WERI-Rb-1 (cell line): ENCODE measurements around the gene KRT73.

Experiments
- DNase-seq: peaks from one replicate; pipeline ENCODE4 v3.0.0-alpha.2; 2020
- H3K27ac ChIP-seq: fragments of 250-450 bp; sonication (Bioruptor Pico); 2 replicates; pipeline ENCODE4 v1.5.1; 2020; ENCODE audit warnings: mild to moderate bottlenecking, moderate library complexity
- H3K27me3 ChIP-seq: fragments of 250-450 bp; sonication (Bioruptor Pico); 2 replicates; pipeline ENCODE4 v1.5.1; 2021; ENCODE audit warnings: mild to moderate bottlenecking, low read depth, moderate library complexity; ENCODE audit not compliant: insufficient read depth, severe bottlenecking
- H3K36me3 ChIP-seq: fragments of 250-450 bp; sonication (Bioruptor Pico); 2 replicates; pipeline ENCODE4 v1.5.1; 2020; ENCODE audit warnings: mild to moderate bottlenecking, moderate library complexity
- H3K4me3 ChIP-seq: 2 replicates; pipeline ENCODE4 v1.5.1; 2011; ENCODE audit warnings: low read depth, mild to moderate bottlenecking, control low read depth, low read length
- H3K9me3 ChIP-seq: fragments of 250-450 bp; sonication (Bioruptor Pico); 2 replicates; pipeline ENCODE4 v1.5.1; 2021; ENCODE audit warnings: mild to moderate bottlenecking, moderate library complexity; ENCODE audit not compliant: severe bottlenecking
- TF ChIP-seq, protein P1 (sequence below): IDR thresholded peaks from 2 replicates; pipeline ENCODE4 v1.5.1; 2011; ENCODE audit warnings: low read depth, mild to moderate bottlenecking, control low read depth, inconsistent platforms, low read length

KRT73 gene

DNA sequence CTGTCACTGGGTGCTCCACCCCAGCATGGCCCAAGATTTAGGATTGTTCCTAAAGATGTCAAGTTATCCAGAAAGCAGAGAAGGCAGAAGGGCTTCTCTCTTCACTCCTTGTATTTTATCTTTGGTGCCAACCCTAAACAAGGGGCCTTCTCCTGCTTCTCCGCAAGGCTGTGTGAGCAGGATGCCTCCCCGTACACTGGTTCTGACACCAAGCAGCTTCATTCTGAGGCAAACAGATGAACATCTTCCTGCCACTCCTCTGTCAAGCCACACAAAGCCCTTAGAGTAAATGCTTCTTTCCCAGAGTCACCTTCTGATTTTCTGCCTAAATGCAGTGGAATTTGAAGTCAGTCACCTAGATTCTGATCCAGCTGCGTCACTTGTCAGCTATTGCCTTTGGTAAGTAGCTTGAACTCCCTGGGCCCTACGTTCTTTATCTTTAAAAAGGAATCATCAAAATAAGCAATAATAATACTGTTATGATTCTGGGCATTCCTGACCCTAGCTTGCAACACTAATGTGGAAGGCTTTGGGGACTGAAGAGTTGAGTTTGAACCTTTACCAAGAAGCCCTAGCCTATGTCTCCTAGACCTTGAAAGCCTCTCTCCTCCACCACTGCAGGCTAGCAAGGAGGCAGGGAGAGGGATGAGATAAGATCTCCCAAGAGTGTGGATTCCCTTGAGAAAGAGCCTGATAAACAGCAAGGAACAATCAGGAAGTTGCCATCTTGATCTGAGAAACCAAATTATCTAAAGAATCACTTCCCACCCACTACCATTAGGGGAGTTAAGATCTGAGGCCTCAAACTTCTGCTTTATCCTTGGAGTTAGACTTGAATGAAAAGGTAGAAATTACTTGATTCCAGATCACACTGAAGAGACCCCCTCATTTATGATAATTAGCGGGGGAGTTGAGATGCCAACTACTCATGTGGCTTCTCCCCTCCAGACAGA, 5.7 kb downstream of the KRT73 start:
- Histone ChIP-seq H3K9me3 (no peaks in the 10 kb centered on the region), H3K27ac (no peak overlapping the region), H3K36me3 (no peaks in the 10 kb centered on the region), H3K4me3 (no peak overlapping the region), H3K27me3 (peaks cover 93% of the 10 kb centered on the region)
- TF ChIP-seq, protein P1, sequence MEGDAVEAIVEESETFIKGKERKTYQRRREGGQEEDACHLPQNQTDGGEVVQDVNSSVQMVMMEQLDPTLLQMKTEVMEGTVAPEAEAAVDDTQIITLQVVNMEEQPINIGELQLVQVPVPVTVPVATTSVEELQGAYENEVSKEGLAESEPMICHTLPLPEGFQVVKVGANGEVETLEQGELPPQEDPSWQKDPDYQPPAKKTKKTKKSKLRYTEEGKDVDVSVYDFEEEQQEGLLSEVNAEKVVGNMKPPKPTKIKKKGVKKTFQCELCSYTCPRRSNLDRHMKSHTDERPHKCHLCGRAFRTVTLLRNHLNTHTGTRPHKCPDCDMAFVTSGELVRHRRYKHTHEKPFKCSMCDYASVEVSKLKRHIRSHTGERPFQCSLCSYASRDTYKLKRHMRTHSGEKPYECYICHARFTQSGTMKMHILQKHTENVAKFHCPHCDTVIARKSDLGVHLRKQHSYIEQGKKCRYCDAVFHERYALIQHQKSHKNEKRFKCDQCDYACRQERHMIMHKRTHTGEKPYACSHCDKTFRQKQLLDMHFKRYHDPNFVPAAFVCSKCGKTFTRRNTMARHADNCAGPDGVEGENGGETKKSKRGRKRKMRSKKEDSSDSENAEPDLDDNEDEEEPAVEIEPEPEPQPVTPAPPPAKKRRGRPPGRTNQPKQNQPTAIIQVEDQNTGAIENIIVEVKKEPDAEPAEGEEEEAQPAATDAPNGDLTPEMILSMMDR, result no peak
- DNase-seq, result no peak

DNA sequence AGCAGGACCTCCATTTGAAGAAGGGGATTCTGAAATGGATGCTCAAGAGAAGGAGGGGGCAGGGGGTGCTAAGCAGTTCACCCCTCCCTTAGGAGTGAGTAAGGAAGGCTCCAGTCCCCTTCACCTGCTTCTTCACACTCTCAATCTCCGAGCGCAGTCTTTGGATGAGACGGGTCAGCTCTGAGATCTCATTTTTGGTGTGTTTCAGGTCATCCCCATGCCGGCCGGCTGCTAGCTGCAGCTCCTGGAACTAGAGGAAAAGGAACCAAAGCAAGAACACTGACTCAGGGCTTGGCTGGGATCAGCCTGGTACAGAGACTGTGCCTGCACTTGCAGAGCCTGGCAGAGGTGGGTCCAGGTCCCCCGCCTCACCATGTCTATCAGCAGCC, 7.3 kb downstream of the KRT73 start:
- no peak for DNase-seq
- H3K27me3 ChIP-seq, result peaks cover 90% of the 10 kb centered on the region
- no peaks in the 10 kb centered on the region for H3K9me3 ChIP-seq
- H3K36me3 ChIP-seq, result no peaks in the 10 kb centered on the region
- H3K27ac ChIP-seq, result no peak overlapping the region
- H3K4me3 ChIP-seq, result no peak overlapping the region
- TF ChIP-seq, protein P1, result no peak

DNA sequence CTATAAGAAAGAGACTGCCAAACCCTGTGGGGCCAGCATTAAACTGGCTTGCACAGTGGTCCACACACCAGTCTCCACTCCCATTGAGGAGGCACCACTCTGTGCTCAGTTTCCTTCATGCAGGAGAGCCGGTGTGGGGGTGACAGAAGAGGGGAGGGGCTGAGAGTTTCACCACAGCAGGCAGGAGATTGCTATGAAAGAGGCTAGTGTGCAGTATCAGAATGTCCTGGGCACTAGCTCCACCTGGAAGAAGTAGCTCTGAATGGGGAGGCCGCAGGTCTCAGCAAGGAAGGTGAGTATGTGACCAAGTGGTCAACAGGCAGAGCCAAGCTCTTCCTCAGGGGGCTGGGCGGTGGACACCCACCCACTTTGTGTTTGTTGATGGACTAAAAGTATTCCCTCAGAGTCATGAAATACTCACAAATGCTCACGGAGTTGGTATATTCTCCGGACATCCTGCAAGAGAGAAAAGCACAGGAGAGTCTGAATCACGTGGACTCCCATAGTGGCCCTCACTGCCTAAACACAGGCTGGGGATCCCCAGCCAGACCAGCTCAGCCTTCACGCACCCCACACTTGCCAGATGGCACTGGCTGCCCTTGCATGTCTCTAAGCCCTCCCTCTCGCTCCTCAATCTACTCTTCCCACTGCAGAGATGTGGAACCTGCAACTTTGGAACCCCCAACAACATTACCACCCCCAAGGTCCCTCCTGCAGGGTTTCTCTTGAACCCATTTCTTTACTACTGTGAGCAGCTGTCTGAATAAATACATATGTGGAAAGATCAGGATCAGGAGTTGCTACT, 9.3 kb downstream of the KRT73 start:
- peaks cover 85% of the 10 kb centered on the region for H3K27me3 ChIP-seq
- no peak overlapping the region for H3K4me3 ChIP-seq
- H3K9me3 ChIP-seq, result no peaks in the 10 kb centered on the region
- TF ChIP-seq, protein P1, result no peak
- no peaks in the 10 kb centered on the region for H3K36me3 ChIP-seq
- no peak overlapping the region for H3K27ac ChIP-seq
- DNase-seq, result no peak

DNA sequence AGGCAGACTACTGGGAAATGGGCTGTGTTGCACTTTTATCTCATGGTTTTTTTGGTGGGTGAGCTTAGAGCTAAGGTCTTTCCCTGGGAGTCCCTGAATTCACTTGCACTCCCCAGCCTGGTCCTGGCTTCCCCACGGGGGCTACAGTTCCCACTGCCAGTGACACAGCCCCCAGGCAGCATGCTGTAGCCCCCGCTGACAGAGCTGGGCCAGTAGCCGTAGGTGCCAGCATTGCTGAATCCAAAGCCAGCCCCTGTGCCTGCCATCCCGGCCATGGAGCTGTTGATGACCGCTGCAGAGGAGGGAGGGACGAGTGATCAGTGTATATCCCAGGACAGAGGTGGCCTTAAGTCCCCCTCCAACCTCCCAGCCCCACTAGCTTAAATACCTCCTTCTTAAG, 10.2 kb downstream of the KRT73 start:
- no peaks in the 10 kb centered on the region for H3K9me3 ChIP-seq
- no peak overlapping the region for H3K27ac ChIP-seq
- DNase-seq, result no peak
- TF ChIP-seq, protein P1, result no peak
- H3K4me3 ChIP-seq, result no peak overlapping the region
- peaks cover 81% of the 10 kb centered on the region for H3K27me3 ChIP-seq
- no peaks in the 10 kb centered on the region for H3K36me3 ChIP-seq

DNA sequence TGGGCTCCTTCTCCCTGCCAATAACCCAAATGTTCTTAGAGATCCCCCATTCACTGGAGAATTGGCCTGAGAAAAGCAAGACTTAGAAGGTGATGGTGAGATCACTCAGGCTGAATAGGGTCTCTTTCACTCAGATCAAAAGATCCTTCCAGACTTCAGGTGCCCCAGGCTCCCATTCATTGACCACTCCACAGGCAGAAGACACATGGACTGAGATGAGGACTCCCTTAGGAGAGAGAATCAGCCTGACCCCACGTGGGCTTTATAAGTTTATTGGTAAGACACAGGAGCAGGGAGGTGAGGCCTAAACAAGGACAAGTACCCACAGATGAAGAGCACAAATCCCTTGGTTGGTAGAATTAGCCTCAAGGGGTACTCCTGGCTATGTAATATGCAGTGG, 11.0 kb downstream of the KRT73 start:
- H3K4me3 ChIP-seq, result no peak overlapping the region
- H3K27me3 ChIP-seq, result peaks cover 83% of the 10 kb centered on the region
- no peak for DNase-seq
- TF ChIP-seq, protein P1, result no peak
- no peaks in the 10 kb centered on the region for H3K9me3 ChIP-seq
- H3K36me3 ChIP-seq, result no peaks in the 10 kb centered on the region
- H3K27ac ChIP-seq, result no peak overlapping the region
